ENCODE data around the gene OR10A6. TPM values are rescaled to one million over a fixed set of nuclear protein-coding genes. Genes with fewer than 3 reads are reported as not detected.

The OR10A6 gene, protein sequence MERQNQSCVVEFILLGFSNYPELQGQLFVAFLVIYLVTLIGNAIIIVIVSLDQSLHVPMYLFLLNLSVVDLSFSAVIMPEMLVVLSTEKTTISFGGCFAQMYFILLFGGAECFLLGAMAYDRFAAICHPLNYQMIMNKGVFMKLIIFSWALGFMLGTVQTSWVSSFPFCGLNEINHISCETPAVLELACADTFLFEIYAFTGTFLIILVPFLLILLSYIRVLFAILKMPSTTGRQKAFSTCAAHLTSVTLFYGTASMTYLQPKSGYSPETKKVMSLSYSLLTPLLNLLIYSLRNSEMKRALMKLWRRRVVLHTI
- total RNA-seq, result not detected

DNA sequence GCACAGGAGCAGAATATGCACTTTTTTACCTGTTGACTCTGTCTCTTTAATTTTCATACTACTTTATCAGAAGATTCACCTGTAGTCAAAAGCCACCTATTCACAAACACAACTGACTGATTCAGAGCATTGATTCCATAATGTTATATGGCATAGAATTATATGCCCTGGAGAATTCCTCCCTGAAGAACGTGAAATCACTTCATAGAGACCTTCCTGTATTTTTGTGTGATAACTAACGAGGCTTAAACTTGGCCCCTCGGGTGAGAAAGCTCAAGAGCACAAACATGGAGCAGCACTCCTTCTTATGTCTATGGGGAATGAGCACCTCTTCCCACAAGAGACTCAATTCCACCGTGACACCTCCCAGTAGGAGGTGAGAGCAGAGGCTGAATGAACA, at the start of gene OR10A6:
Gene OR10A6, minus strand, starts transcription at position 101 of the 400 bp plus-strand sequence. CDS start 2,606 bp downstream, outside the sequence.
- Histone ChIP-seq H3K27me3 (no peaks in the 10 kb centered on the region), H3K4me3 (no peak within 1 kb of the TSS), H3K36me3 (no peaks in the 10 kb centered on the region), H3K4me1 (no peaks in the 10 kb centered on the region), H3K9me3 (no peaks in the 10 kb centered on the region), H3K27ac (no peak within 1 kb of the TSS)
- no peak for DNase-seq (ENCODE audit: low spot score in 2 of 2)
- intact Hi-C loops (cut with DNase I; ENCODE audit: low total_unique reads), result no loop called here
- TF ChIP-seq POLR2A (IDR thresholded peaks at IDR 0.05), result no peak
- TF ChIP-seq, protein P1, sequence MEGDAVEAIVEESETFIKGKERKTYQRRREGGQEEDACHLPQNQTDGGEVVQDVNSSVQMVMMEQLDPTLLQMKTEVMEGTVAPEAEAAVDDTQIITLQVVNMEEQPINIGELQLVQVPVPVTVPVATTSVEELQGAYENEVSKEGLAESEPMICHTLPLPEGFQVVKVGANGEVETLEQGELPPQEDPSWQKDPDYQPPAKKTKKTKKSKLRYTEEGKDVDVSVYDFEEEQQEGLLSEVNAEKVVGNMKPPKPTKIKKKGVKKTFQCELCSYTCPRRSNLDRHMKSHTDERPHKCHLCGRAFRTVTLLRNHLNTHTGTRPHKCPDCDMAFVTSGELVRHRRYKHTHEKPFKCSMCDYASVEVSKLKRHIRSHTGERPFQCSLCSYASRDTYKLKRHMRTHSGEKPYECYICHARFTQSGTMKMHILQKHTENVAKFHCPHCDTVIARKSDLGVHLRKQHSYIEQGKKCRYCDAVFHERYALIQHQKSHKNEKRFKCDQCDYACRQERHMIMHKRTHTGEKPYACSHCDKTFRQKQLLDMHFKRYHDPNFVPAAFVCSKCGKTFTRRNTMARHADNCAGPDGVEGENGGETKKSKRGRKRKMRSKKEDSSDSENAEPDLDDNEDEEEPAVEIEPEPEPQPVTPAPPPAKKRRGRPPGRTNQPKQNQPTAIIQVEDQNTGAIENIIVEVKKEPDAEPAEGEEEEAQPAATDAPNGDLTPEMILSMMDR (IDR thresholded peaks at IDR 0.05), result no peak
- TF ChIP-seq POLR2AphosphoS5 (IDR thresholded peaks at IDR 0.05), result no peak

DNA sequence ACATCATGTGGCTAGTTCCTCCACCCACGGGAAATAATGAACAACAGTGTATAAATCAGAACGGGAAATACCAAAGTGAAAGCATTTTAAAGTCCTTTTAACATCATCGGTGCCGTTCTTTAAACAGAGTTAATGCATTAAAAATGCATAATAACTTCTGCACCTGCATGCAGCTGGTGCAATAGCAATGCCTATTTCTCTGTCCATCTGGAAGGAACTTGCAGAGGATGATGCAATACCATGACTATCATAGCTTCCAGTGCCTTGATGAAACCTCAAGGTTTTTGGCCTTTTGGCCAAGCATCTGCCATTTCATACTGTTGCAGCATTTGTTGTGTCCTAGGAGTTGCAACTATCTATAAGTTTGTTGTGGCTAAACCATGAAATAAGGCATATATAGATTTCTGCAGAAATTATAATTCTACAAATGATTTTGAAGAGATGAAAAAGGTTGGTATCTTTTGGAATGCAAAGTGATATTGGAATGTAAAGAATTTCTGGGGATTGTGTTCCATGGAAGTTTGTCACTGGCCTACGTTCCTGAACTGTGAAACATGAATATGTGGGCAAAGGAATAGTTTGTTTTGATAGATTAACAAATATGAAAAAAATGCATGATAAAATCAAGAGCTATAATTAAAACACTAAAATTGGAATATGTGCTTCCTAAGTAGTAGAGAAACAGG, 46.3 kb upstream of the OR10A6 start:
- DNase-seq (ENCODE audit: low spot score in 2 of 2), result no peak
- Histone ChIP-seq H3K4me3 (no peak overlapping the region), H3K27ac (no peak overlapping the region), H3K27me3 (no peaks in the 10 kb centered on the region), H3K4me1 (no peaks in the 10 kb centered on the region), H3K9me3 (no peaks in the 10 kb centered on the region), H3K36me3 (no peaks in the 10 kb centered on the region)
- intact Hi-C loops (cut with DNase I; ENCODE audit: low total_unique reads), result no loop called here
- TF ChIP-seq, protein P1 (IDR thresholded peaks at IDR 0.05), result no peak
- TF ChIP-seq POLR2A (IDR thresholded peaks at IDR 0.05), result no peak
- no peak for TF ChIP-seq POLR2AphosphoS5 (IDR thresholded peaks at IDR 0.05)

DNA sequence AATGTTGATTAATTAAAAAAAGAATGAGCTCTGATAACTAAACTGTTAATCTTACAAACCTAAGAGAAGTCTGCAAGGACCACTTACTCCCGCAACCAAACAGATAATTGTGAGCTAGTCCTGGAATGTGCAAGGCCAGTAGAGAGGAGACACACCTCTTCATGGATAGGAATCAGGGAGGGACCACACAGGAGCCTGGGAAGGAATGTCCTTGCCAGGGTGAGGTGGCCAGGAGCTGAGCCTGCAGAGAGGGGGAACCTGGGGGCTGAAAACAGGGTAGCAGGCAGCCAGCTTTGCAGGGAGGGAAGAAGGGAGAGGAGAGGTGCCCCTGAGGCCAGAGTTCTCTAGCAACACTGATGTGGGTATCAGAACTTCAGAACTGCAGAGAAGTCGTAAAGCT, 43.6 kb upstream of the OR10A6 start:
- no peak overlapping the region for H3K27ac ChIP-seq
- no peaks in the 10 kb centered on the region for H3K27me3 ChIP-seq
- no peaks in the 10 kb centered on the region for H3K9me3 ChIP-seq
- intact Hi-C loops (cut with DNase I; ENCODE audit: low total_unique reads), result no loop called here
- H3K36me3 ChIP-seq, result no peaks in the 10 kb centered on the region
- no peak for DNase-seq (ENCODE audit: low spot score in 2 of 2)
- H3K4me1 ChIP-seq, result no peaks in the 10 kb centered on the region
- H3K4me3 ChIP-seq, result no peak overlapping the region
- TF ChIP-seq POLR2A (IDR thresholded peaks at IDR 0.05) (no peak), POLR2AphosphoS5 (IDR thresholded peaks at IDR 0.05) (no peak)
- TF ChIP-seq, protein P1 (IDR thresholded peaks at IDR 0.05), result no peak

DNA sequence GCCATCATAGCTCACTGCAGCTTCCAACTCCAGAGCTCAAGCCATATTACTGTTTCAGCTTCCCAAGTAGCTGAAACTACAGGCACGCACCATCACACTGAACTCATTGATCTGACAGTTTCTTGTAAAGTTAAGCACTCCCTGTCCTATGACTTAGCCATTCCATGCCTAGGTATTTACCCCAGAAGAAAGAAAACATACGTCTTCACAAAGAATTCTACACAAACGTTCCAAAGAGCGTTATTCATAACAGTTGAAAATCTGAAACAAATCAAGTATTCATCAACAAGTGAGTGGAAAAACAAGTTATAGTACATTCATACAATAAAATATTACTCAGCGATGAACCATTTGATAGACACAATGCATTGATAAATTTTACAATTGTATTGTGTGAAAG, 41.9 kb upstream of the OR10A6 start:
- H3K27ac ChIP-seq, result no peak overlapping the region
- DNase-seq (ENCODE audit: low spot score in 2 of 2), result no peak
- TF ChIP-seq POLR2A (IDR thresholded peaks at IDR 0.05) (no peak), POLR2AphosphoS5 (IDR thresholded peaks at IDR 0.05) (no peak)
- TF ChIP-seq, protein P1 (IDR thresholded peaks at IDR 0.05), result no peak

DNA sequence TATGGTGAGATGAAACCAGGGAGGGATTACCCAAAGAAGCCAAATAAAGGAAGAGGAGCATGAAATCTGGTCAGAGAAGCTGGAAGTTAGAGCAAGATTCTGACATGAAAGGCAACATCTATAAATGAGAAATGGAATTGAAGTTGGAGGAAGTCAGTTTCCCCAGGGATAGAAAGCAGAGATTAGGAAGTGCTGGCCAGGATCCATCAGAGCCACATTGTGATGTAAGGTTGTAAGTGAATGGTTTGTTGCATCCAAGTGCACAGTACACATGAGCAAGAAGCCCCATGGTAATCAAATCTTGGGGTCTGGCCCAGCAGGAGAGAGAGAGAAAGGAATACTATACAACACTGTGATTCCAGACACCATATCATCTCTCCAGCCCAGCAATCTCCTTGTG, 40.8 kb upstream of the OR10A6 start:
- no peak for DNase-seq (ENCODE audit: low spot score in 2 of 2)

More for the DNA sequence above, 41.9 kb upstream of the OR10A6 start:
- H3K27me3 ChIP-seq, result no peaks in the 10 kb centered on the region
- H3K4me3 ChIP-seq, result no peak overlapping the region
- no peaks in the 10 kb centered on the region for H3K9me3 ChIP-seq
- intact Hi-C loops (cut with DNase I; ENCODE audit: low total_unique reads), result no loop called here
- no peaks in the 10 kb centered on the region for H3K4me1 ChIP-seq
- no peaks in the 10 kb centered on the region for H3K36me3 ChIP-seq

More for the DNA sequence above, 40.8 kb upstream of the OR10A6 start:
- Histone ChIP-seq H3K27me3 (no peaks in the 10 kb centered on the region), H3K4me1 (no peaks in the 10 kb centered on the region), H3K9me3 (no peaks in the 10 kb centered on the region), H3K27ac (no peak overlapping the region), H3K36me3 (no peaks in the 10 kb centered on the region), H3K4me3 (no peak overlapping the region)
- intact Hi-C loops (cut with DNase I; ENCODE audit: low total_unique reads), result no loop called here
- TF ChIP-seq, protein P1 (IDR thresholded peaks at IDR 0.05), result no peak
- TF ChIP-seq POLR2AphosphoS5 (IDR thresholded peaks at IDR 0.05) (no peak), POLR2A (IDR thresholded peaks at IDR 0.05) (no peak)

Measured in breast epithelium (tissue), 4 donors.